Epithelial cell of esophagus (primary cell): ENCODE data around the gene KREMEN1.

Experiments used
- DNase-seq: peaks from one replicate; pipeline ENCODE4 v3.0.0; 2010; ENCODE audit warnings: low read depth
- H3K4me3 ChIP-seq: 2 replicates; pipeline ENCODE4 v1.5.1; 2011; ENCODE audit warnings: mild to moderate bottlenecking, low read length, control low read depth
- TF ChIP-seq, protein P1 (sequence below): IDR thresholded peaks from 2 replicates; pipeline ENCODE4 v1.5.1; 2011; ENCODE audit warnings: low read depth, mild to moderate bottlenecking, low read length, control low read depth, inconsistent platforms; ENCODE audit not compliant: insufficient read depth; ENCODE audit errors: missing control alignments

Gene KREMEN1

DNA sequence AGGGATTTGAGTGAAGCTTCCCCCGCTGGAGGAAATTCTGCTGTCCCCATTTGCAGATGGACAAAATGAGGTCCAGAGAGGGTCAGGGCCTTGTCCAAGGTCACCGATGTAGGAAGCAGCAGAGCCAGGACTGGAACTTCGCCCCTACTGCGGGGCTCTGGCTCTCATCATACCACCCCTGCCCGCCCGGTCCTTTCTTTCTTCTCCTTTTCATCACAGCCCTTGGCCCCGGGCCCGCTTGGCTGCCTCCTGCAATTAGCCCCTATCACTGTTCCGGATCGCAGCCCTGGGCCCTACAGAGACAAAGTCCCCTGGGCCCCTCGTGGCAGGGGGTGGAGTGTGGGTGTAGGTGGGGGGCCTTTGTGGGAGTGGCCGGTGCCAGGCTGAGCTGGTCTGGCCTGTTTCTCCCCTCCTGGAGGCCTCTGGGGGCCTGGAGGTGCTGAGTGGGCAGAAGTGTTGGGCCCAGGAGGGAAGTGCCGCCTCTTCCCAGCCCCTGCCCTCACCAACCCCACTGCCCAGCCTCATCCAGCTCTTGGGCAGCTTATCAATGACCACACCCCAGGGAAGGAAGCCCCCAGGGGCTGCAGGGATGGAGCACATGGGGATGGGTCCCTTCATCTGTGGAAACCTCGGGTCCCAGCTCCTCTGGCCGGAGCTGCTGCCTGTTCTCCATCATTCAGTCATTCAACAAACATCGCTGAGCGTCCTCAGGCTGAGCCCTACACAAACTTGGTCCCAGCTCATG is 136.2 kb downstream of the KREMEN1 start:
- TF ChIP-seq, protein P1, sequence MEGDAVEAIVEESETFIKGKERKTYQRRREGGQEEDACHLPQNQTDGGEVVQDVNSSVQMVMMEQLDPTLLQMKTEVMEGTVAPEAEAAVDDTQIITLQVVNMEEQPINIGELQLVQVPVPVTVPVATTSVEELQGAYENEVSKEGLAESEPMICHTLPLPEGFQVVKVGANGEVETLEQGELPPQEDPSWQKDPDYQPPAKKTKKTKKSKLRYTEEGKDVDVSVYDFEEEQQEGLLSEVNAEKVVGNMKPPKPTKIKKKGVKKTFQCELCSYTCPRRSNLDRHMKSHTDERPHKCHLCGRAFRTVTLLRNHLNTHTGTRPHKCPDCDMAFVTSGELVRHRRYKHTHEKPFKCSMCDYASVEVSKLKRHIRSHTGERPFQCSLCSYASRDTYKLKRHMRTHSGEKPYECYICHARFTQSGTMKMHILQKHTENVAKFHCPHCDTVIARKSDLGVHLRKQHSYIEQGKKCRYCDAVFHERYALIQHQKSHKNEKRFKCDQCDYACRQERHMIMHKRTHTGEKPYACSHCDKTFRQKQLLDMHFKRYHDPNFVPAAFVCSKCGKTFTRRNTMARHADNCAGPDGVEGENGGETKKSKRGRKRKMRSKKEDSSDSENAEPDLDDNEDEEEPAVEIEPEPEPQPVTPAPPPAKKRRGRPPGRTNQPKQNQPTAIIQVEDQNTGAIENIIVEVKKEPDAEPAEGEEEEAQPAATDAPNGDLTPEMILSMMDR, result no peak

DNA sequence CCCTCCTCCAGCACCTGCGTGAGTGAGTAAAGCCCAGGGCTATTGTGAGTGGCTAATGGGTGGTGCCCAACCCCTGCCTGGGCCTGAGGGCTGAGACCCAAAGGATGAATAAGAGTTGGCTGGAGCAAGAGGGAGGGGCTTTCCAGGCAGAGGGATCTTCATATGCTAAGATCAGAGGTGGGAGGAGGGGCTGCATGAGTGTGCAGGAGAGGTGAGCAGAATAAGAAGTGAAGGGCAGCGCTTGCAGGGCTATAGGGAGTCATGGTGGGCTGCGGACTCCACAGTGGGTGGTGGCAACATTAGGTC is 136.7 kb downstream of the KREMEN1 start:
- TF ChIP-seq, protein P1, result no peak
- DNase-seq, result peak; percentile 45
- no peak overlapping the region for H3K4me3 ChIP-seq

More for the DNA sequence above, 136.2 kb downstream of the KREMEN1 start:
- no peak overlapping the region for H3K4me3 ChIP-seq
- DNase-seq, result no peak

DNA sequence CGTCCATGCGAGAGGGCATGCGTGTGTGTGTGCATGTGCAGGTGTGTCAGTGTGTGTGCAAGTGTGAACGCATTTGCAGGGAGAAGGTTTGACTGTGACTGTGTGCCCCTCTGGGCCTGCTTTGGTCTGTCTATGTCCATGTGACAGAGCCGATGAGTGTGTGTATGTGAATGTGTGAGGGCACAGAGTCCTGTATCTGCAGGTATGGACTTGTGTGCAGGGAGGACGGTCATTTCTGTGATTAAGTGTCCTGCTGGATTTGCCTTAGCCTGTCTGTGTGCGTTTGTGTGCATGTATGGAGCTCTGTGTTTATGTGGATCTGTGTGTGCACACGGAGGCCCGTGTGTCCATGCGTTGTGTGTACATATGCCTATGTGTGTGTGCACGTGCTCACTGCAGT is 138.2 kb downstream of the KREMEN1 start:
- no peak overlapping the region for H3K4me3 ChIP-seq
- TF ChIP-seq, protein P1, result no peak
- peak; percentile 86 for DNase-seq

DNA sequence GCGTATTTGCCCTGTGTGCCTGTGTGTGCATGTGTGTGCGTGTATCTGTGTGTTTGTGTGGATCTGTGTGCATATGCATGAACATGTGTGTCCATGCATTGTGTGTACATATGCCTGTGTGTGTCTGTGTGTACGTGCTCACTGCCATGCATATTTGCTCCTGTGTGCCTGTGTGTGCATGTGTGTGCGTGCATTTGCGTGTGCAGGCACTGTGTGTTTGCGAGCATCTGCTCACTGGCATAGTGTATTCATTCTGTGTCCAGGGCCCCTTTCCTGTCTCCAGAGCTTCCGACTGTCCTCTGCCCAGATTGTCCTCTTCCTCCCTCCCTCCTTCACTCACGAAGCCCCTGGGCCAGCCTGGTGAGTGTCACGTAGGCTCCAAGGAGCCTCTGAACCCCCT is 138.6 kb downstream of the KREMEN1 start:
- TF ChIP-seq, protein P1, result no peak
- DNase-seq, result no peak
- H3K4me3 ChIP-seq, result no peak overlapping the region

DNA sequence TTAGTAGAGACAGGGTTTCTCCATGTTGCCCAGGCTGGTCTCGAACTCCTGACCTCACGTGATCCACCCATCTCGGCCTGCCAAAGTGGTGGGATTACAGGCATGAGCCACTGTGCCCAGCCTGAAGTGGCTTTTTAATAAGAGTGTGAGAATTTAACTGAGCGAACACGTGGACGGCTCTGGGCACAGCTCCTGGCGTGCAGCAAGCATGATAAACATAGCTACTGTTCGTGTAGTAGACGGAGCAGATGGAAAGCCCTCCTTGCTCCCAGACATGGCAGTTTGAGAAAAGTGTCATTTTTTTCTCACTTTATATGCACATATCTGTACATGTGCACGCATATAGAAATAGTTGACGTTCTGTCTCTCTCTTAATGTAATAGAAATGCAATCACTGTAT is 139.9 kb downstream of the KREMEN1 start:
- no peak for DNase-seq
- TF ChIP-seq, protein P1, result no peak
- H3K4me3 ChIP-seq, result no peak overlapping the region

DNA sequence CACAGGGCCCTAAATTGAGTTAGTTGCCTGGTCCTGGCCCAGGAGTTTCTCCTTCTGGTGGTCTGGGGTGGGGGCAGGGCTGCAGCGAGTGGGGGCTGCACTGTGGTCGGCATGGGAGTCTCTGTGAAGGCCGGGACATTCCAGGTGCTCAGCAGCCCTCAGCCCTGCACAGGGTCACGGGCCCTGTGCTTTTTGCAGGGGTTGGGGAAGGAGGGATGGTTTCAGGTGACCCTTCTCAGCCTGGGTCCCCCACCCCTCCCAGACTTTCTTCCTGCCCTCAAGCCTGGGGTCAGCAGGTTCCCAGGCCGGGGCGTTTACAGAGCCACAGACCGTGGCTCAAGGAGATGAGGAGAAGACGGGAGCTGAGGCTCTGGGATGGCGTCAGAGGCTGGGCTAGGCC is 140.7 kb downstream of the KREMEN1 start:
- H3K4me3 ChIP-seq, result no peak overlapping the region
- no peak for DNase-seq
- TF ChIP-seq, protein P1, result no peak

DNA sequence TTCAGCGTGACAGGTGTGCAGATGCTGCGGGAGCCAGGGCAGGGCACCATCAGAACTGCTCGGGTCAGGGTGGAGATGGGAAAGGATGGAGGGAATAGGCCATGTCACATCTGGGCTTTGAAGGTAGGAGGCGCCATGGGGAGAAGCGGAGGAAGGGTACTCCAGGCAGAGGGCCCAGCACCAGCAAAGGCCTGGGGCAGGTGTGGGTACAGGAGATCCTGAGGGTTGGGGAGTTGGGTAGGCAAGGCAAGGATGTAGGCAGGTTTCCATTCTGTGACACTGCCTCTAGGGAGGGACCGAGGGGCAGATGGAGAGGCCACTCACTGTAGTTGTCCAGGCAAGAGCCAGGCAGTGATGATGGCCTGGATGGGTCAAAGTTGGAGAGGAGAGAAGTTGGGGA is 141.4 kb downstream of the KREMEN1 start:
- DNase-seq, result no peak
- TF ChIP-seq, protein P1, result no peak
- H3K4me3 ChIP-seq, result no peak overlapping the region
